Astrocyte (in vitro differentiated cells and primary cell): Measurements from ENCODE around the gene CCDC107.

ENCODE experiments used
- EZH2 ChIP-seq: IDR thresholded peaks from 2 replicates; pipeline ENCODE4 v1.6.1; 2012; ENCODE audit warnings: mild to moderate bottlenecking, low read length, inconsistent platforms; ENCODE audit not compliant: insufficient read depth
- TF ChIP-seq, protein P1 (sequence below): IDR thresholded peaks from 2 replicates; pipeline ENCODE4 v1.5.1; 2011; ENCODE audit warnings: low read depth, mild to moderate bottlenecking, inconsistent platforms, low read length, moderate library complexity; ENCODE audit not compliant: insufficient read depth

DNA sequence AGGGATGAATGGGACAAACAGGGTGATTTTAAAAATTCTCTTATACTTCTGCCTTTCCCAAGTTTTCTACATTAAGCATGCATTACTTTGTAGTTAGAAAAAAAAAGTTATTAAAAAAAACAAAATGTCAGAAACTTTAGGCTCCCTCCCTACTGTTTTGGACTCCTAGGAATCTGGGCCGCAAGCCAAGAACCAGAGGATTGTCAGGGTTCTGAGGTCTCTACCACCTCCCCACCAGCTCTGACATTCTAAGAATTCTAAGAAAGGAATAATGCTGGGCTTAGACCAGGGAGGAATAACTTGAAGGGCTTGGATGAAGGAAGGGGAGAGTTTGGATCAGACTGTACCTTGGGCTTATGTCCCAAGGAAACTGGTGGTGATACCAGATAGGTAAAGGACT lies 8.0 kb downstream of the CCDC107 start:
- TF ChIP-seq EZH2 = no peak
- TF ChIP-seq, protein P1, sequence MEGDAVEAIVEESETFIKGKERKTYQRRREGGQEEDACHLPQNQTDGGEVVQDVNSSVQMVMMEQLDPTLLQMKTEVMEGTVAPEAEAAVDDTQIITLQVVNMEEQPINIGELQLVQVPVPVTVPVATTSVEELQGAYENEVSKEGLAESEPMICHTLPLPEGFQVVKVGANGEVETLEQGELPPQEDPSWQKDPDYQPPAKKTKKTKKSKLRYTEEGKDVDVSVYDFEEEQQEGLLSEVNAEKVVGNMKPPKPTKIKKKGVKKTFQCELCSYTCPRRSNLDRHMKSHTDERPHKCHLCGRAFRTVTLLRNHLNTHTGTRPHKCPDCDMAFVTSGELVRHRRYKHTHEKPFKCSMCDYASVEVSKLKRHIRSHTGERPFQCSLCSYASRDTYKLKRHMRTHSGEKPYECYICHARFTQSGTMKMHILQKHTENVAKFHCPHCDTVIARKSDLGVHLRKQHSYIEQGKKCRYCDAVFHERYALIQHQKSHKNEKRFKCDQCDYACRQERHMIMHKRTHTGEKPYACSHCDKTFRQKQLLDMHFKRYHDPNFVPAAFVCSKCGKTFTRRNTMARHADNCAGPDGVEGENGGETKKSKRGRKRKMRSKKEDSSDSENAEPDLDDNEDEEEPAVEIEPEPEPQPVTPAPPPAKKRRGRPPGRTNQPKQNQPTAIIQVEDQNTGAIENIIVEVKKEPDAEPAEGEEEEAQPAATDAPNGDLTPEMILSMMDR = no peak
